Measurements from ENCODE around the gene TUBGCP6. TPM values are rescaled to one million over a fixed set of nuclear protein-coding genes. Genes with fewer than 3 reads are reported as not detected.

The TUBGCP6 gene
- total and polyA plus RNA-seq, 2 experiments from 2014 or later, result 18.6 to 47.1 TPM

GRCh38 chr22:50213263-50213662, 31.6 kb downstream of the TUBGCP6 start:
- Histone ChIP-seq H3K27me3 (ENCODE audit: insufficient read depth) (no peaks in the 10 kb centered on the region), H3F3A (replicated peaks; ENCODE audit: low read depth) (no peaks in the 10 kb centered on the region), H3K4me2 (no peak overlapping the region), H4K20me1 (replicated peaks; ENCODE audit: insufficient read depth) (peaks cover 18% of the 10 kb centered on the region), H3K4me1 (ENCODE audit: insufficient read depth) (no peaks in the 10 kb centered on the region), H3K79me2 (replicated peaks; ENCODE audit: insufficient read depth) (peaks cover 19% of the 10 kb centered on the region; the same call in 1 of the 2 replicates), H3K9me2 (ENCODE audit: insufficient read depth) (no peaks in the 10 kb centered on the region), H3K36me3 (ENCODE audit: insufficient read depth) (0 out of 2 replicates have a peak, but pooled peaks cover 7% of the 10 kb centered on the region), H3K27ac (ENCODE audit: low read depth) (no peak overlapping the region), H2AFZ (no peak overlapping the region), H3K4me3 (no peak overlapping the region)
- Mint-ChIP-seq H3K36me3 (ENCODE audit: low read depth) (peaks cover 62% of the 10 kb centered on the region), H3K4me3 (no peak overlapping the region), H3K4me1 (no peaks in the 10 kb centered on the region; the same call in 2 of the 3 replicates), H3K27ac (no peak overlapping the region), H3K9me3 (no peaks in the 10 kb centered on the region; the same call in 2 of the 3 replicates), H3K27me3 (ENCODE audit: insufficient read depth, low read depth, poor library complexity) (peaks cover 7% of the 10 kb centered on the region)
- ATAC-seq, result no peak
- TF ChIP-seq REST (IDR thresholded peaks at IDR 0.05; ENCODE audit: unreplicated experiment) (no peak), ETS1 (IDR thresholded peaks at IDR 0.05) (no peak), POLR2AphosphoS5 (IDR thresholded peaks at IDR 0.05; ENCODE audit: low read depth) (no peak), ZNF114 (CRISPR knock-in tag; IDR thresholded peaks at IDR 0.05) (no peak), ZNF331 (CRISPR knock-in tag; IDR thresholded peaks at IDR 0.05; ENCODE audit: low read depth) (no peak), ZNF462 (CRISPR knock-in tag; IDR thresholded peaks at IDR 0.05) (no peak), STAT1 (IDR thresholded peaks at IDR 0.05; ENCODE audit: unreplicated experiment) (no peak)
- no peak for DNase-seq (ENCODE audit: low spot score)
